ENCODE results near the gene PLAGL2. TPM values are rescaled to one million over a fixed set of nuclear protein-coding genes. Genes with fewer than 3 reads are reported as not detected.
A peak's percentile ranks its signal among the peaks of the same experiment; 100 is the strongest.
"Not testable (repeated sequence)": the region's sequence is repeated elsewhere in the genome, so short reads cannot be mapped to it uniquely, and the experiment has no call there.

The PLAGL2 gene
- total RNA-seq: 10 to 100 TPM; 12.9 to 21.9 (median 16.5) TPM
- long read RNA-seq, donor 1, partial matches to known transcripts: 0 of 1 reads
- long read RNA-seq, donor 1, other reads (novel, unspliced or antisense): 1 of 1 reads
- long read RNA-seq, donor 2, full-length matches to known transcripts: 1 of 4 reads
- long read RNA-seq, donor 2, partial matches to known transcripts: 0 of 4 reads
- long read RNA-seq, donor 2, other reads (novel, unspliced or antisense): 3 of 4 reads

- ATAC-seq (peak; percentile 94), DNase-seq (peak; percentile 93 to 94 (median 93))
- TF ChIP-seq CTCF (IDR thresholded peaks at IDR 0.05): no peak
- Histone ChIP-seq H3K4me1 (ENCODE audit: low read depth) (peaks cover 63% of the 10 kb centered on the region), H3K4me3 (peak within 1 kb of the TSS; percentile 99), H3K36me3 (ENCODE audit: low read depth) (peaks cover 3% of the 10 kb centered on the region), H3K9me3 (no peaks in the 10 kb centered on the region)
- intact Hi-C loops (cut with DNase I, micrococcal nuclease): no loop called here
Observed at GRCh38 chr20:32207626-32208498, at the start of gene PLAGL2, which contains the start of gene POFUT1. PLAGL2 (minus strand) TSS chr20:32207743; CDS start chr20:32202178, 5,565 bp downstream. POFUT1 (plus strand) TSS chr20:32207880; CDS start chr20:32207942, 62 bp downstream.

- Histone ChIP-seq H3K36me3 (ENCODE audit: low read depth) (no peaks in the 10 kb centered on the region), H3K9me3 (no peaks in the 10 kb centered on the region), H3K4me1 (ENCODE audit: low read depth) (peaks cover 18% of the 10 kb centered on the region), H3K4me3 (no peak overlapping the region)
- intact Hi-C loops (cut with DNase I, micrococcal nuclease): no loop called here
- no peak for TF ChIP-seq CTCF (IDR thresholded peaks at IDR 0.05)
- DNase-seq (no peak), ATAC-seq (no peak)
Observed at GRCh38 chr20:32252189-32252588, 44.6 kb upstream of the PLAGL2 start.

- H3K4me3 ChIP-seq: no peak overlapping the region
- TF ChIP-seq CTCF (IDR thresholded peaks at IDR 0.05): no peak
- H3K9me3 ChIP-seq: no peaks in the 10 kb centered on the region
- peaks cover 11% of the 10 kb centered on the region for H3K4me1 ChIP-seq (ENCODE audit: low read depth)
- no peaks in the 10 kb centered on the region for H3K36me3 ChIP-seq (ENCODE audit: low read depth)
- intact Hi-C loops (cut with DNase I, micrococcal nuclease): no loop called here
- ATAC-seq (no peak), DNase-seq (no peak)
Observed at GRCh38 chr20:32251470-32251869, 43.9 kb upstream of the PLAGL2 start.

- no peak for DNase-seq
- no peaks in the 10 kb centered on the region for H3K4me1 ChIP-seq (ENCODE audit: low read depth)
- no peak for TF ChIP-seq CTCF (IDR thresholded peaks at IDR 0.05)
- no peak overlapping the region for H3K4me3 ChIP-seq
- H3K9me3 ChIP-seq: no peaks in the 10 kb centered on the region
- H3K36me3 ChIP-seq (ENCODE audit: low read depth): no peaks in the 10 kb centered on the region
- intact Hi-C loops (cut with DNase I, micrococcal nuclease): no loop called here
- peak; percentile 54 for ATAC-seq
Observed at GRCh38 chr20:32249030-32249738, 41.6 kb upstream of the PLAGL2 start.

GRCh38 chr20:32248043-32248442 is 40.5 kb upstream of the PLAGL2 start:
- no peak for DNase-seq
- no peaks in the 10 kb centered on the region for H3K9me3 ChIP-seq
- intact Hi-C loops (cut with DNase I, micrococcal nuclease): no loop called here
- H3K36me3 ChIP-seq (ENCODE audit: low read depth): no peaks in the 10 kb centered on the region
- no peak for TF ChIP-seq CTCF (IDR thresholded peaks at IDR 0.05)
- ATAC-seq: no peak
- H3K4me3 ChIP-seq: no peak overlapping the region
- no peaks in the 10 kb centered on the region for H3K4me1 ChIP-seq (ENCODE audit: low read depth)

GRCh38 chr20:32246208-32246607 is 38.7 kb upstream of the PLAGL2 start:
- ATAC-seq; H3K4me1 ChIP-seq (ENCODE audit: low read depth); H3K4me3 ChIP-seq; H3K36me3 ChIP-seq (ENCODE audit: low read depth); intact Hi-C loops (cut with DNase I, micrococcal nuclease); DNase-seq; H3K9me3 ChIP-seq: not testable (repeated sequence)

Data from mucosa of descending colon (tissue), 3 donors.